GM12864 (cell line): Measurements from ENCODE around the gene MICAL3.
"Not testable (repeated sequence)": the region's sequence is repeated elsewhere in the genome, so short reads cannot be mapped to it uniquely, and the experiment has no call there.

Source experiments
- DNase-seq: peaks from one replicate; pipeline ENCODE4 v3.0.0-alpha.2; 2011; ENCODE audit warnings: low read depth
- H3K4me3 ChIP-seq: 2 replicates; pipeline ENCODE4 v1.5.1; 2011; ENCODE audit warnings: mild to moderate bottlenecking, low read depth, low read length, control low read depth
- TF ChIP-seq, protein P1 (sequence below): IDR thresholded peaks from 2 replicates; pipeline ENCODE4 v1.5.1; 2011; ENCODE audit warnings: low read depth, mild to moderate bottlenecking, moderate library complexity, low read length, control low read depth, inconsistent platforms; ENCODE audit errors: missing control alignments

The MICAL3 gene, protein sequence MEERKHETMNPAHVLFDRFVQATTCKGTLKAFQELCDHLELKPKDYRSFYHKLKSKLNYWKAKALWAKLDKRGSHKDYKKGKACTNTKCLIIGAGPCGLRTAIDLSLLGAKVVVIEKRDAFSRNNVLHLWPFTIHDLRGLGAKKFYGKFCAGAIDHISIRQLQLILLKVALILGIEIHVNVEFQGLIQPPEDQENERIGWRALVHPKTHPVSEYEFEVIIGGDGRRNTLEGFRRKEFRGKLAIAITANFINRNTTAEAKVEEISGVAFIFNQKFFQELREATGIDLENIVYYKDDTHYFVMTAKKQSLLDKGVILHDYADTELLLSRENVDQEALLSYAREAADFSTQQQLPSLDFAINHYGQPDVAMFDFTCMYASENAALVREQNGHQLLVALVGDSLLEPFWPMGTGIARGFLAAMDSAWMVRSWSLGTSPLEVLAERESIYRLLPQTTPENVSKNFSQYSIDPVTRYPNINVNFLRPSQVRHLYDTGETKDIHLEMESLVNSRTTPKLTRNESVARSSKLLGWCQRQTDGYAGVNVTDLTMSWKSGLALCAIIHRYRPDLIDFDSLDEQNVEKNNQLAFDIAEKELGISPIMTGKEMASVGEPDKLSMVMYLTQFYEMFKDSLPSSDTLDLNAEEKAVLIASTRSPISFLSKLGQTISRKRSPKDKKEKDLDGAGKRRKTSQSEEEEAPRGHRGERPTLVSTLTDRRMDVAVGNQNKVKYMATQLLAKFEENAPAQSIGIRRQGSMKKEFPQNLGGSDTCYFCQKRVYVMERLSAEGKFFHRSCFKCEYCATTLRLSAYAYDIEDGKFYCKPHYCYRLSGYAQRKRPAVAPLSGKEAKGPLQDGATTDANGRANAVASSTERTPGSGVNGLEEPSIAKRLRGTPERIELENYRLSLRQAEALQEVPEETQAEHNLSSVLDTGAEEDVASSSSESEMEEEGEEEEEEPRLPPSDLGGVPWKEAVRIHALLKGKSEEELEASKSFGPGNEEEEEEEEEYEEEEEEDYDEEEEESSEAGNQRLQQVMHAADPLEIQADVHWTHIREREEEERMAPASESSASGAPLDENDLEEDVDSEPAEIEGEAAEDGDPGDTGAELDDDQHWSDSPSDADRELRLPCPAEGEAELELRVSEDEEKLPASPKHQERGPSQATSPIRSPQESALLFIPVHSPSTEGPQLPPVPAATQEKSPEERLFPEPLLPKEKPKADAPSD (N-terminal part only)

DNA sequence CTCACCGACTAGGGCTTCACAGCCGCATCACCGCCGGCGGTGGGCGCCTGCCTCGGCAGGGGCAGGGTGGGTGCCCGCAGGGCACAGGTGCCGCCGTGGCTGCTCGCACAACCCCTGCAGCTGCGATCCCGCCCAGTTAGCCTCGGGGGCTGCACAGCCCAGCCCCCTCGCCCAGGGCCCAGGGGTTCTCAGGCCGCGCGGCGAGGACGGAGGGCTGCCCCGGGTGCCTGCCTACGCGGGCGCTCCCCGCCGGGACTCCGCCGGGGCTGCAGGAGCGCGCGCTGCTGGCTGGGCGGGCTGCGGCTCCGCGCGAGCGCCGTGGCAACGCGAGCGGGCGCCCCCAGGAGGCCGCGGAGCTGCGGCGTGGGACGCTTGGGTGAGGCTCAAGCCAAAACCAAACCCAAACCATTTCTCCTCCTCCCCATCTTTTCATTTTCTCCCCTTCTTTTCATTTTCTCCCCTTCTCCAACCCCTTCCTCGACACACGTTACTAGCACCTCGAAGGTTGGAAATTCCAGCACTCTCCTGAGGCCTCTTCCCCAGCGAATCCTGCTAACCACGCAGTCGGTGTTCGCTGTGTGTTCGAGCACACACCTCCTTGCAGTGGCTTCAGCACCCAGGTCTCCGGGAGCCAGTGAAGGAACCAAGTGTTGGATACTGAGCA lies at the start of gene MICAL3:
TSS of gene MICAL3 (minus strand) at position 286 of the 664 bp plus-strand sequence. CDS start 117,749 bp downstream, outside the sequence.
- no peak for DNase-seq

DNA sequence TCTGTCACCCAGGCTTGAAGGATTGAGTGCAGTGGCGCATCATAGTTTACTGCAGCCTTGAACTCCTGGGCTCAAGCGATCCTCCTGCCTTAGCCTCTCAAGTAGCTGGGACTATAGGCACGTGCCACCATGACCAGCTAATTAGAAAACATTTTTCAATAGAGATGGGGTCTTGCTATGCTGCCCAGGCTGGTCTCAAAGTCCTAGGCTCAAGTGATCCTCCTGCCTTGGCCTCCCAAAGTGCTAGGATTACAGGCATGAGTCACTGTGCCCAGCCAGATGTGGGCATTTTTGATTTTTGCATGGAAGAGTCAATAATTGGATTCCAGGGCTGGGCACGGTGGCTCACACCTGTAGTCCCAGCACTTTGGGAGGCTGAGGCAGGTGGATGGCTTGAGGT lies 49.6 kb upstream of the MICAL3 start:
- DNase-seq, H3K4me3 ChIP-seq: not testable (repeated sequence)

More for the DNA sequence above, at the start of gene MICAL3:
- TF ChIP-seq, protein P1, sequence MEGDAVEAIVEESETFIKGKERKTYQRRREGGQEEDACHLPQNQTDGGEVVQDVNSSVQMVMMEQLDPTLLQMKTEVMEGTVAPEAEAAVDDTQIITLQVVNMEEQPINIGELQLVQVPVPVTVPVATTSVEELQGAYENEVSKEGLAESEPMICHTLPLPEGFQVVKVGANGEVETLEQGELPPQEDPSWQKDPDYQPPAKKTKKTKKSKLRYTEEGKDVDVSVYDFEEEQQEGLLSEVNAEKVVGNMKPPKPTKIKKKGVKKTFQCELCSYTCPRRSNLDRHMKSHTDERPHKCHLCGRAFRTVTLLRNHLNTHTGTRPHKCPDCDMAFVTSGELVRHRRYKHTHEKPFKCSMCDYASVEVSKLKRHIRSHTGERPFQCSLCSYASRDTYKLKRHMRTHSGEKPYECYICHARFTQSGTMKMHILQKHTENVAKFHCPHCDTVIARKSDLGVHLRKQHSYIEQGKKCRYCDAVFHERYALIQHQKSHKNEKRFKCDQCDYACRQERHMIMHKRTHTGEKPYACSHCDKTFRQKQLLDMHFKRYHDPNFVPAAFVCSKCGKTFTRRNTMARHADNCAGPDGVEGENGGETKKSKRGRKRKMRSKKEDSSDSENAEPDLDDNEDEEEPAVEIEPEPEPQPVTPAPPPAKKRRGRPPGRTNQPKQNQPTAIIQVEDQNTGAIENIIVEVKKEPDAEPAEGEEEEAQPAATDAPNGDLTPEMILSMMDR: peak; percentile 75
- H3K4me3 ChIP-seq: peak within 1 kb of the TSS; percentile 55

DNA sequence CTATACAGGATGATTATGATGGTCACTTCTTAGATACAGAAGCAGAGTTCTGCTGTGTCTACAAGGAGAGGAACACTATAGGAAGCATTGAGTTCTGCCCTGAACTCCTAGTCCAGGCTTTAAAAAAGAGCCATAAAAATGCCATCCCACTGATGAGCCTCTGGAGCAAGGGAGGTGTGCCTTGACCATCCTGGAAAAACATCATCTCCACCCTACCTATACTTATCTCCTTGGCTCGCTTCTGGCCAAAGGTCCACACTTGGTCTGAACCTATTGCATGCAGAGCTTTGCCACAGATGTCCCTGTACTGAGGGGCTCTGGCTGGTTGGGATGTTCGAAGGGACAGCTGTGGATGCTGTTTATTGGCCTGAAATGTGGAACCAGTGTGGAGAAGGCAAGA lies 49.1 kb upstream of the MICAL3 start:
- no peak overlapping the region for H3K4me3 ChIP-seq
- DNase-seq: no peak
- TF ChIP-seq, protein P1: no peak

DNA sequence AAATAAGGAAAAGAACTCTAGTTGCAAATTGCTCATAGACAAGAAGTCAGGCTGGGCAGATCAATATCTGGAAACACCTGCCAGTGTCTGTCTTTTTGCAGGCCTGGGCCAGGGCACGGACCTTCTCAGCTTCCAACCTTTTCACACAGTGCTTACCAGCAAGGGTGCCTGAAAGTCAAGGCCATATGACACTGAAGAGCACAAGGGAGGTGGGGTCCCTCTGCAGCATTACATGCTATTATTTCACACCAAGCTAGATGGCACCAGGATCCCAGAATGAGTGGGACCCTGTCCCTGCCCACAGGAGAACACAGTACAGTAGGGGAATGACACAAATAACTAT lies 47.6 kb upstream of the MICAL3 start:
- no peak overlapping the region for H3K4me3 ChIP-seq
- no peak for DNase-seq
- TF ChIP-seq, protein P1: no peak

DNA sequence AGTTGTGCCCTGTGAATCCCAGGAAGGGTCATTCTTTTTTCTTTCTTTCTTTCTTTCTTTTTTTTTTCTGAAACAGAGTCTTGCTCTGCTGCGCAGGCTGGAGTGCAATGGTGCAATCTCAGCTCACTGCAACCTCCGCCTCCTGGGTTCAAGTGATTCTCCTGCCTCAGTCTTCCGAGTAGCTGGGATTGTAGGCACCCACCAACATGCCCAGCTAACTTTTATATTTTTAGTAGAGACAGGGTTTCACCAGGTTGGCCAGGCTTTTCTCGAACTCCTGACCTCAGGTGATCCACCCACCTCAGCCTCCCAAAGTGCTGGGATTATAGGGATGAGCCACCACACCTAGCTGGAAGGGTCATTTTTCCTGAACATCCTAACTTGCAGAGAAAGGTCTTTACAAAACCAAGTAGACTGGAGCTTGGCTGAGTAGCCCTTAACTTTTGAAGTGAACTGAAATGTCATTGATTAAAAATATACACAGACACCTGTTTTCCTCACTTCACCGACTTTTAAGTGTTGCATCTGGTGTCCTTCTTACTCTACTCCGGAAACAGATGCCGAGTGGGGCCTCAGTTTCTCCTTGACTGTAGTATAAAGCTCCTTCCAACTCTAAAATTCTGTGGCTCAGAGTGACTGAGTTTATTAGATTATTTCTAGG lies 47.1 kb upstream of the MICAL3 start:
- not testable (repeated sequence) for DNase-seq

DNA sequence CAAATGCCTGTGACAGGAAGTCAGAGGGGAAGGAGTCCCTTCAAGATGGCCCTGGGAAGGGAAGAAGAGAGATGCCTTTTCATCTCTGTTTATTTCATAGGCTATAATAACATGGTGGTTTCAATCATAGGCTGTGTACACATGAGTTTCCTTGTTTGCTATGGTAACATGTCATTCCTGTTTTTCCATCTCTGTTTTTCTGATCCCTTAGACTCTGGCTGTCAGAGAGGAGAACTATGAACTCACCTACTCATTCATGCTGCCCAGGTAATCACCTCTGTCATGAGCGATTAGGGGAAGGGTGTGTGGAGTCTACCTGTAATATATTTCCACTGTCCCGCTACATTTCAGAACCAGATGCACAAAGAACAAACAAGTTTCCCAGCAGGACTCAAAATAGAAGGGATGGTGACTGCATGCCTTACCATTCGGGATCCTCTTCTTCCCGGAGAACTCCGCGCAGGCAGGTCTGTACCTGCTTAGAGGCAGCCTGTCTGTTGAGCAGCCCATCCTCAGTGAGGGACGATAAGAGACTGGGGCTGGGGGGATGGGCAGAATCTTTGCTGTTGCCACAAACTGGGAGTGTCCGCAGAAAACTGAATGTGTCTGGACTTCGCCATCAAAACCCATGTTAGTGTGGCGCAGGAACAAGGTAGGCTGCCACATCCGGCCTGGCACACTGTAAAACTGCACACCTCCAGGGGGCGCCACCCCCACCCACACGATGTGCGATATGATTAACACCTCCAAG lies 46.4 kb upstream of the MICAL3 start:
- DNase-seq: no peak
- TF ChIP-seq, protein P1: peak; percentile 63
- no peak overlapping the region for H3K4me3 ChIP-seq

More for the DNA sequence above, 47.1 kb upstream of the MICAL3 start:
- H3K4me3 ChIP-seq: not testable (repeated sequence)

DNA sequence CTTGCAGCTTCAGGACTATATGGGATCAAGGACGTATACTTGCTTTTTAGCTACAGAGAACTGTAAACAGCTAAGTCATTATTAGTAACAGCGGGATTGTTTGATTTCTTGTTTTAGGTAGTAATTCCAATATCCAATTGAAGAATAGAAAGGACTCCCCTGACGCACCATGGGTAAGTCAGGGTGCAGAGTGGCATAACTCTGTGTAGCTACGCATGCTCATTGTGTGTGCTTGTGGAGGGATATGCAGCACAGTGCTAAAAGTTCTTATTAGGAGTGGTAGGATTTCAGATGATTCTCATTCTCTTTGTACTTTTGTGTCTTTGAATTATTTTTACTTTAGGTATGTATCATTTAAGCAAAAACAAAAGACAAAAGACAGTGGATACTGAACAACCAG lies 45.7 kb upstream of the MICAL3 start:
- no peak overlapping the region for H3K4me3 ChIP-seq
- TF ChIP-seq, protein P1: no peak
- DNase-seq: no peak
